A673 (cell line): Measurements from ENCODE around the gene VWA5B2. TPM values are rescaled to one million over a fixed set of nuclear protein-coding genes. Genes with fewer than 3 reads are reported as not detected.

Source experiments
- BruUV-seq: library from RNA; stranded (reverse); fragments of 400-500 nt; replicated peaks from 2 replicates; lab custom pipeline; 2021; lab: Mats Ljungman, UMichigan
- CTCF ChIA-PET: fragments of 300-600 bp; sonication (Branson Sonifier 250); formaldehyde crosslinking; loops from one replicate; lab custom pipeline; 2022; ENCODE audit warnings: antibody characterized with exemption; lab: Charles Lee
- POLR2A ChIA-PET: fragments of 300-600 bp; sonication (Branson Sonifier 250); formaldehyde crosslinking; loops from one replicate; lab custom pipeline; 2022; ENCODE audit warnings: antibody characterized with exemption; ENCODE audit not compliant: low non-redundant PET; lab: Charles Lee
- DNase-seq: peaks from one replicate; pipeline ENCODE4 v3.0.0-alpha.2; 2015; ENCODE audit warnings: low spot score
- H3K27ac ChIP-seq: fragments of 200-600 bp; sonication (generic); 2 replicates; pipeline ENCODE4 v1.5.1; 2016; ENCODE audit warnings: mixed run types, low read depth, mild to moderate bottlenecking, mixed read lengths, antibody characterized with exemption, low read length; ENCODE audit not compliant: poor library complexity, severe bottlenecking
- H3K27me3 ChIP-seq: fragments of 200-600 bp; sonication (generic); replicated peaks from 2 replicates; pipeline ENCODE4 v1.6.1; 2017; ENCODE audit warnings: mixed run types, low read depth, mild to moderate bottlenecking, mixed read lengths, antibody characterized with exemption, low read length; ENCODE audit not compliant: insufficient read depth, poor library complexity
- H3K36me3 ChIP-seq: fragments of 200-600 bp; sonication (generic); 2 replicates; pipeline ENCODE4 v1.6.1; 2016; ENCODE audit warnings: mixed run types, mild to moderate bottlenecking, mixed read lengths, antibody characterized with exemption, low read length; ENCODE audit not compliant: insufficient read depth, poor library complexity, severe bottlenecking
- H3K4me1 ChIP-seq: fragments of 200-600 bp; sonication (generic); 2 replicates; pipeline ENCODE4 v1.6.1; 2017; ENCODE audit warnings: mixed run types, mild to moderate bottlenecking, mixed read lengths, antibody characterized with exemption, low read length; ENCODE audit not compliant: insufficient read depth, poor library complexity, severe bottlenecking
- H3K4me3 ChIP-seq: fragments of 200-600 bp; sonication (generic); 2 replicates; pipeline ENCODE4 v1.5.1; 2016; ENCODE audit warnings: low read depth, mixed run types, mild to moderate bottlenecking, mixed read lengths, low read length; ENCODE audit not compliant: poor library complexity, severe bottlenecking
- H3K9me3 ChIP-seq: fragments of 200-600 bp; sonication (generic); 2 replicates; pipeline ENCODE4 v1.6.1; 2016; ENCODE audit warnings: mixed run types, low read depth, mild to moderate bottlenecking, mixed read lengths, antibody characterized with exemption, low read length; ENCODE audit not compliant: poor library complexity, severe bottlenecking
- CTCF ChIP-seq: fragments of 300-800, 200-600 bp; sonication (generic); conservative IDR thresholded peaks from 2 replicates; pipeline ENCODE4 v1.5.1; 2017; ENCODE audit warnings: low read depth, mild to moderate bottlenecking, antibody characterized with exemption, low read length, moderate library complexity, mixed read lengths
- EZH2 ChIP-seq: fragments of 200-600 bp; sonication (generic); IDR thresholded peaks from 2 replicates; pipeline ENCODE4 v1.6.1; 2017; ENCODE audit warnings: borderline replicate concordance, low read depth, mild to moderate bottlenecking, mixed read lengths, antibody characterized with exemption, low read length; ENCODE audit not compliant: poor library complexity, severe bottlenecking
- intact Hi-C: fragments of 100-400 bp; cut with micrococcal nuclease; formaldehyde crosslinking; loops from one replicate; pipeline ENCODE4 v1.10.0; 2022; ENCODE audit not compliant: unreplicated experiment
- total RNA-seq: library from RNA; stranded (reverse); gene quantifications from 2 replicates; pipeline ENCODE4 v1.2.3, GENCODE V29; 2021

The VWA5B2 gene
- total RNA-seq, 1 experiment from 2014 or later = 0.13 TPM

GRCh38 chr3:184230603-184231528 lies 1.5 kb downstream of the VWA5B2 start:
- H3K4me3 ChIP-seq = peak overlapping the region; percentile 47
- DNase-seq = no peak
- H3K27me3 ChIP-seq = peaks cover 58% of the 10 kb centered on the region
- H3K4me1 ChIP-seq = peaks cover 5% of the 10 kb centered on the region
- BruUV-seq = no TSS peak
- no peaks in the 10 kb centered on the region for H3K9me3 ChIP-seq
- intact Hi-C loops = no loop called here
- no peaks in the 10 kb centered on the region for H3K36me3 ChIP-seq
- CTCF ChIA-PET = no interaction called here
- POLR2A ChIA-PET = no interaction called here
- TF ChIP-seq CTCF (no peak), EZH2 (peak; percentile 90)
- no peak overlapping the region for H3K27ac ChIP-seq

DNA sequence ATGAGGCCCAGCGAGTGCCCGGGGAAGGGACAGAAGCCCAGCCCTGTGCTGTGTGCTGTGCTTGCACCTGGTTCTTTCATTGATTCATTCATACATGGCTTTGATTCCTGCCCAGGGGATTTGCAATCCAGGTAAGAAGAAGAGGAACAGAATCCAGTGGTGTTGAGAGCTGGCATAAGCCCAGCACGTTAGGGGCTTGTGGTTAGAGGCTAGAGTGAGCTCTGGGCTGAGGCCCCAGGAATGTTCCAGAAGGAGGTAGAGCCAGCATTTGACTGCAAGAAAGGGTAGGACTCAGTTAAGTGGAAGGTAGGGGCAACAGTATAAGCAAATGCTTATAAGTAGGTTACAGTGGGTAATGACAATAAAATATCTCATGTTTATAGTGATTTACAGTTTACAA lies 2.3 kb downstream of the VWA5B2 start:
- Histone ChIP-seq H3K27me3 (peaks cover 51% of the 10 kb centered on the region), H3K4me1 (peaks cover 5% of the 10 kb centered on the region), H3K9me3 (no peaks in the 10 kb centered on the region), H3K27ac (no peak overlapping the region), H3K36me3 (no peaks in the 10 kb centered on the region), H3K4me3 (no peak overlapping the region)
- POLR2A ChIA-PET = no interaction called here
- CTCF ChIA-PET = no interaction called here
- no TSS peak for BruUV-seq
- TF ChIP-seq EZH2 (no peak), CTCF (no peak)
- no peak for DNase-seq
- intact Hi-C loops = no loop called here

GRCh38 chr3:184233127-184233843 lies 3.9 kb downstream of the VWA5B2 start:
- BruUV-seq = no TSS peak
- peaks cover 5% of the 10 kb centered on the region for H3K4me1 ChIP-seq
- POLR2A ChIA-PET = no interaction called here
- intact Hi-C loops = no loop called here
- no peak overlapping the region for H3K27ac ChIP-seq
- H3K36me3 ChIP-seq = no peaks in the 10 kb centered on the region
- H3K27me3 ChIP-seq = peaks cover 44% of the 10 kb centered on the region
- no peak for DNase-seq
- CTCF ChIA-PET = no interaction called here
- TF ChIP-seq EZH2 (no peak), CTCF (no peak)
- H3K9me3 ChIP-seq = no peaks in the 10 kb centered on the region
- no peak overlapping the region for H3K4me3 ChIP-seq
